ENCODE measurements around the gene CPNE4. TPM values are rescaled to one million over a fixed set of nuclear protein-coding genes. Genes with fewer than 3 reads are reported as not detected.
A peak's percentile ranks its signal among the peaks of the same experiment; 100 is the strongest.

Gene CPNE4
- total RNA-seq, 2 donors from 2014 or later: 1.7 to 2.5 TPM

GRCh38 chr3:132037581-132037980 is 2.8 kb upstream of the CPNE4 start:
- no peak overlapping the region for H3K27ac Mint-ChIP-seq
- Histone ChIP-seq H3K9ac (ENCODE audit: extremely low read depth, low read length, poor library complexity, severe bottlenecking) (no peak overlapping the region), H3K4me3 (ENCODE audit: low read length) (no peak overlapping the region), H3K27ac (ENCODE audit: low read depth, low read length) (no peak overlapping the region), H3K27me3 (ENCODE audit: control insufficient read depth, insufficient read depth, low read length, poor library complexity, severe bottlenecking) (peaks cover 45% of the 10 kb centered on the region), H3K4me1 (ENCODE audit: control insufficient read depth, insufficient read depth, low read length) (peaks cover 4% of the 10 kb centered on the region), H3K36me3 (ENCODE audit: control insufficient read depth, insufficient read depth, low read length) (no peaks in the 10 kb centered on the region), H3K9me3 (ENCODE audit: control insufficient read depth, low read length) (no peaks in the 10 kb centered on the region)
- 78 to 87% methylated on average over 3 of the region's 3 CpGs for WGBS, 2 experiments (ENCODE audit: insufficient coverage in 1 of 2, insufficient read length in 1 of 2)
- H3K27me3 Mint-ChIP-seq (ENCODE audit: insufficient read depth): peaks cover 49% of the 10 kb centered on the region
- H3K4me1 Mint-ChIP-seq: peaks cover 14% of the 10 kb centered on the region
- no peak for TF ChIP-seq CTCF (conservative IDR thresholded peaks at IDR 0.05)
- H3K4me3 Mint-ChIP-seq: no peak overlapping the region
- no peaks in the 10 kb centered on the region for H3K9me3 Mint-ChIP-seq
- H3K36me3 Mint-ChIP-seq (ENCODE audit: low read depth): no peaks in the 10 kb centered on the region
- no peak for DNase-seq

GRCh38 chr3:132037056-132037455 is 2.2 kb upstream of the CPNE4 start:
- 59 to 63% methylated on average over 3 of the region's 3 CpGs for WGBS, 2 experiments (ENCODE audit: insufficient coverage in 1 of 2, insufficient read length in 1 of 2)

GRCh38 chr3:132034097-132034485 is 723 bp downstream of the CPNE4 start:
- Histone ChIP-seq H3K36me3 (ENCODE audit: control insufficient read depth, insufficient read depth, low read length) (no peaks in the 10 kb centered on the region), H3K9ac (ENCODE audit: extremely low read depth, low read length, poor library complexity, severe bottlenecking) (no peak overlapping the region), H3K4me3 (ENCODE audit: low read length) (peak overlapping the region; percentile 90), H3K9me3 (ENCODE audit: control insufficient read depth, low read length) (no peaks in the 10 kb centered on the region), H3K4me1 (ENCODE audit: control insufficient read depth, insufficient read depth, low read length) (peaks cover 4% of the 10 kb centered on the region), H3K27me3 (ENCODE audit: control insufficient read depth, insufficient read depth, low read length, poor library complexity, severe bottlenecking) (peaks cover 54% of the 10 kb centered on the region), H3K27ac (ENCODE audit: low read depth, low read length) (no peak overlapping the region)
- H3K36me3 Mint-ChIP-seq (ENCODE audit: low read depth): no peaks in the 10 kb centered on the region
- DNase-seq: peak; percentile 61
- no peak for TF ChIP-seq CTCF (conservative IDR thresholded peaks at IDR 0.05)
- H3K4me3 Mint-ChIP-seq: peak overlapping the region; percentile 71
- no peaks in the 10 kb centered on the region for H3K9me3 Mint-ChIP-seq
- H3K4me1 Mint-ChIP-seq: peaks cover 17% of the 10 kb centered on the region
- peaks cover 81% of the 10 kb centered on the region for H3K27me3 Mint-ChIP-seq (ENCODE audit: insufficient read depth)
- H3K27ac Mint-ChIP-seq: no peak overlapping the region
- WGBS, 2 experiments (ENCODE audit: insufficient coverage in 1 of 2, insufficient read length in 1 of 2): 0 to 2% methylated on average over 3 to 14 of the region's 14 CpGs

More at GRCh38 chr3:132037056-132037455, 2.2 kb upstream of the CPNE4 start:
- H3K27me3 ChIP-seq (ENCODE audit: control insufficient read depth, insufficient read depth, low read length, poor library complexity, severe bottlenecking): peaks cover 50% of the 10 kb centered on the region
- Mint-ChIP-seq H3K27ac (no peak overlapping the region), H3K9me3 (no peaks in the 10 kb centered on the region), H3K4me3 (no peak overlapping the region), H3K27me3 (ENCODE audit: insufficient read depth) (peaks cover 55% of the 10 kb centered on the region), H3K4me1 (peaks cover 14% of the 10 kb centered on the region), H3K36me3 (ENCODE audit: low read depth) (no peaks in the 10 kb centered on the region)
- H3K4me3 ChIP-seq (ENCODE audit: low read length): no peak overlapping the region
- DNase-seq: no peak
- H3K9ac ChIP-seq (ENCODE audit: extremely low read depth, low read length, poor library complexity, severe bottlenecking): no peak overlapping the region
- peaks cover 4% of the 10 kb centered on the region for H3K4me1 ChIP-seq (ENCODE audit: control insufficient read depth, insufficient read depth, low read length)
- no peaks in the 10 kb centered on the region for H3K9me3 ChIP-seq (ENCODE audit: control insufficient read depth, low read length)
- TF ChIP-seq CTCF (conservative IDR thresholded peaks at IDR 0.05): no peak
- no peaks in the 10 kb centered on the region for H3K36me3 ChIP-seq (ENCODE audit: control insufficient read depth, insufficient read depth, low read length)
- H3K27ac ChIP-seq (ENCODE audit: low read depth, low read length): no peak overlapping the region

Measured in endodermal cell (in vitro differentiated cells).